GM18868 (cell line): ENCODE measurements around the gene OR9A2.

Experiments
- ATAC-seq: cut with Tn5 transposase; IDR thresholded peaks from one replicate; pipeline ENCODE4 v1.9.1; 2021; ENCODE audit warnings: mild to moderate bottlenecking, moderate library complexity; ENCODE audit not compliant: unreplicated experiment

The OR9A2 gene

GRCh38 chr7:143027032-143027431 lies at the start of gene OR9A2:
Gene OR9A2, minus strand, starts transcription at chr7:143027132. Its CDS starts 0 bp downstream, at chr7:143027132.
- no peak for ATAC-seq

GRCh38 chr7:143074141-143074540 lies 47.2 kb upstream of the OR9A2 start:
- no peak for ATAC-seq

GRCh38 chr7:143073556-143073955 lies 46.6 kb upstream of the OR9A2 start:
- no peak for ATAC-seq

GRCh38 chr7:143069912-143070500 lies 43.1 kb upstream of the OR9A2 start:
- ATAC-seq = no peak

- ATAC-seq = no peak
These were observed 41.5 kb upstream of the OR9A2 start for GRCh38 chr7:143068446-143068845.

- no peak for ATAC-seq
These were observed 36.8 kb upstream of the OR9A2 start for GRCh38 chr7:143063741-143064140.

GRCh38 chr7:143055754-143056153 lies 28.8 kb upstream of the OR9A2 start:
- ATAC-seq = no peak

- no peak for ATAC-seq
These were observed 27.7 kb upstream of the OR9A2 start for GRCh38 chr7:143054621-143055020.

- ATAC-seq = no peak
These were observed 25.1 kb upstream of the OR9A2 start, which contains the start of gene OR6V1 for GRCh38 chr7:143052041-143052440. Gene OR6V1, plus strand, starts transcription at chr7:143052341. Its CDS starts 0 bp downstream, at chr7:143052341.

- no peak for ATAC-seq
These were observed 24.0 kb upstream of the OR9A2 start for GRCh38 chr7:143050931-143051330.

- no peak for ATAC-seq
These were observed 22.4 kb upstream of the OR9A2 start for GRCh38 chr7:143049362-143049761.

- no peak for ATAC-seq
These were observed 21.9 kb upstream of the OR9A2 start for GRCh38 chr7:143048827-143049226.

GRCh38 chr7:143047326-143047725 lies 20.4 kb upstream of the OR9A2 start:
- ATAC-seq = no peak

- ATAC-seq = no peak
These were observed 19.5 kb upstream of the OR9A2 start for GRCh38 chr7:143046426-143046851.

- peak; percentile 86 for ATAC-seq
These were observed 16.5 kb upstream of the OR9A2 start for GRCh38 chr7:143043391-143043790.

- ATAC-seq = peak; percentile 30
These were observed 15.9 kb upstream of the OR9A2 start for GRCh38 chr7:143042790-143043271.

GRCh38 chr7:143042159-143042789 lies 15.3 kb upstream of the OR9A2 start:
- ATAC-seq = no peak

GRCh38 chr7:143041346-143041745 lies 14.4 kb upstream of the OR9A2 start:
- no peak for ATAC-seq

- ATAC-seq = no peak
These were observed 13.3 kb upstream of the OR9A2 start for GRCh38 chr7:143040209-143040715.

GRCh38 chr7:143038635-143039034 lies 11.7 kb upstream of the OR9A2 start:
- no peak for ATAC-seq

- ATAC-seq = no peak
These were observed 751 bp upstream of the OR9A2 start for GRCh38 chr7:143027683-143028082.

- no peak for ATAC-seq
These were observed 1.6 kb downstream of the OR9A2 start for GRCh38 chr7:143025371-143025770.
